Panc1 (cell line): ENCODE data around the gene SIL1. TPM values are rescaled to one million over a fixed set of nuclear protein-coding genes. Genes with fewer than 3 reads are reported as not detected.

Experiments
- ATAC-seq: fragments of 200-7000 bp; cut with Tn5 transposase; 2 replicates; pipeline ENCODE4 v1.9.1; 2020; ENCODE audit warnings: mild to moderate bottlenecking, moderate library complexity
- BruUV-seq: library from RNA; stranded (reverse); fragments of 400-500 nt; replicated peaks from 2 replicates; lab custom pipeline; 2021; lab: Mats Ljungman, UMichigan
- CTCF ChIA-PET: fragments of 300-600 bp; sonication (Branson Sonifier 250); formaldehyde crosslinking; loops from one replicate; lab custom pipeline; 2022; ENCODE audit warnings: antibody characterized with exemption; lab: Charles Lee
- POLR2A ChIA-PET: fragments of 300-600 bp; sonication (Branson Sonifier 250); formaldehyde crosslinking; loops from one replicate; lab custom pipeline; 2022; ENCODE audit warnings: antibody characterized with exemption; lab: Charles Lee
- DNase-seq: peaks from one replicate; pipeline ENCODE4 v3.0.0-alpha.2; 2010; ENCODE audit warnings: low read depth, low spot score
- H3K27ac ChIP-seq: 2 replicates; pipeline ENCODE4 v1.5.1; 2011; ENCODE audit warnings: mild to moderate bottlenecking, low read length, inconsistent platforms
- H3K27me3 ChIP-seq: fragments of 200-500 bp; sonication (Bioruptor generic); 2 replicates; pipeline ENCODE4 v1.6.0; 2014; ENCODE audit warnings: low read length, inconsistent platforms; ENCODE audit not compliant: control insufficient read depth, insufficient read depth
- H3K36me3 ChIP-seq: fragments of 200-500 bp; sonication (Bioruptor generic); 2 replicates; pipeline ENCODE4 v1.5.1; 2014; ENCODE audit warnings: inconsistent platforms, mild to moderate bottlenecking, low read length, moderate library complexity; ENCODE audit not compliant: control insufficient read depth, insufficient read depth
- H3K4me1 ChIP-seq: 2 replicates; pipeline ENCODE4 v1.5.1; 2011; ENCODE audit warnings: inconsistent platforms, mild to moderate bottlenecking, low read length, moderate library complexity; ENCODE audit not compliant: control insufficient read depth, insufficient read depth
- H3K4me3 ChIP-seq, 2 experiments: 2 replicates each; pipeline ENCODE4 v1.5.1; 2011 to 2012; ENCODE audit warnings: low read depth in 2 of 2, low read length in 2 of 2, mild to moderate bottlenecking in 2 of 2, inconsistent platforms in 1 of 2, moderate library complexity in 1 of 2
- H3K9me3 ChIP-seq: fragments of 200-500 bp; sonication (Bioruptor generic); 2 replicates; pipeline ENCODE4 v1.5.1; 2014; ENCODE audit warnings: low read depth, mild to moderate bottlenecking, inconsistent platforms, low read length, moderate library complexity; ENCODE audit not compliant: control insufficient read depth, insufficient read depth
- POLR2AphosphoS5 ChIP-seq: IDR thresholded peaks from 2 replicates; pipeline ENCODE4 v1.6.1; 2012; ENCODE audit warnings: mild to moderate bottlenecking, low read depth, low read length, moderate library complexity
- SIN3A ChIP-seq: IDR thresholded peaks from 2 replicates; pipeline ENCODE4 v1.6.1; 2012; ENCODE audit warnings: low read depth, mild to moderate bottlenecking, low read length, moderate library complexity, borderline replicate concordance; ENCODE audit not compliant: insufficient read depth
- TCF7L2 ChIP-seq: IDR thresholded peaks from 2 replicates; pipeline ENCODE4 v1.6.1; 2011; ENCODE audit warnings: mild to moderate bottlenecking, low read depth, low read length, inconsistent platforms
- in situ Hi-C: cut with HindIII; loops from 2 replicates; pipeline ENCODE4 v1.10.0; 2016; ENCODE audit warnings: low sequenced_read_pairs, low pct_unique_long_range_greater_than_20kb
- intact Hi-C: fragments of 100-400 bp; cut with micrococcal nuclease; formaldehyde crosslinking; loops from one replicate; pipeline ENCODE4 v1.10.0; 2022; ENCODE audit not compliant: unreplicated experiment
- total RNA-seq: library from RNA; stranded (reverse); gene quantifications from one replicate; pipeline ENCODE4 v1.2.1, GENCODE V29; 2021; ENCODE audit not compliant: unreplicated experiment
- TF ChIP-seq, protein P1 (sequence below), 2 experiments: IDR thresholded peaks; 2 replicates each; pipeline ENCODE4 v1.6.1; 2011 to 2012; ENCODE audit warnings: low read depth in 2 of 2, control low read depth in 1 of 2, low read length in 1 of 2, mild to moderate bottlenecking in 1 of 2, moderate library complexity in 1 of 2; ENCODE audit not compliant: insufficient read depth in 1 of 2
- TF ChIP-seq, protein P2 (sequence below): fragments of 450-650 bp; IDR thresholded peaks from 2 replicates; pipeline ENCODE4 v1.5.1; 2017; ENCODE audit warnings: mild to moderate bottlenecking

Gene SIL1
- total RNA-seq, 1 experiment from 2014 or later = 35.4 TPM

DNA sequence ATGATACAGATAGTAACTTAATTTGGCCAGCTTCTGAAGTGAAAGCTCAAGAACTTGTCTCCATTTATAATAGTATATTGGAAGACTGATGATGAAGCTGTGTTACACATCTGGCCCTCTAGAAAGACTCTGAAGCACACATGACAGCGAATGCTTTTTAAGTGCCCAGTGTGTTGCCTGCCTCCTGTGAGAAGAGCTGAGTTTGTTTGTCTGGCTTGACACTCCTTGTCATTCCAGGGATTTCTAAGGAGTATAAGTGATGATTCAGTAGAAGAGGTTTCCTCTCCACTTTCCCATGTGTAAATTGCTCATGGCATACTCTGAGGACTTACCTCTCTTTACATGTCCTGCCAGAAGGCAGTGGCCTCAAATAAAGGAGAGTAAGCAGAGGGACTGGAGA lies 292.6 kb downstream of the SIL1 start:
- peak; percentile 38; the same call in 1 of the 2 replicates for ATAC-seq
- no peak for DNase-seq
- CTCF ChIA-PET = no interaction called here
- TF ChIP-seq, protein P1, sequence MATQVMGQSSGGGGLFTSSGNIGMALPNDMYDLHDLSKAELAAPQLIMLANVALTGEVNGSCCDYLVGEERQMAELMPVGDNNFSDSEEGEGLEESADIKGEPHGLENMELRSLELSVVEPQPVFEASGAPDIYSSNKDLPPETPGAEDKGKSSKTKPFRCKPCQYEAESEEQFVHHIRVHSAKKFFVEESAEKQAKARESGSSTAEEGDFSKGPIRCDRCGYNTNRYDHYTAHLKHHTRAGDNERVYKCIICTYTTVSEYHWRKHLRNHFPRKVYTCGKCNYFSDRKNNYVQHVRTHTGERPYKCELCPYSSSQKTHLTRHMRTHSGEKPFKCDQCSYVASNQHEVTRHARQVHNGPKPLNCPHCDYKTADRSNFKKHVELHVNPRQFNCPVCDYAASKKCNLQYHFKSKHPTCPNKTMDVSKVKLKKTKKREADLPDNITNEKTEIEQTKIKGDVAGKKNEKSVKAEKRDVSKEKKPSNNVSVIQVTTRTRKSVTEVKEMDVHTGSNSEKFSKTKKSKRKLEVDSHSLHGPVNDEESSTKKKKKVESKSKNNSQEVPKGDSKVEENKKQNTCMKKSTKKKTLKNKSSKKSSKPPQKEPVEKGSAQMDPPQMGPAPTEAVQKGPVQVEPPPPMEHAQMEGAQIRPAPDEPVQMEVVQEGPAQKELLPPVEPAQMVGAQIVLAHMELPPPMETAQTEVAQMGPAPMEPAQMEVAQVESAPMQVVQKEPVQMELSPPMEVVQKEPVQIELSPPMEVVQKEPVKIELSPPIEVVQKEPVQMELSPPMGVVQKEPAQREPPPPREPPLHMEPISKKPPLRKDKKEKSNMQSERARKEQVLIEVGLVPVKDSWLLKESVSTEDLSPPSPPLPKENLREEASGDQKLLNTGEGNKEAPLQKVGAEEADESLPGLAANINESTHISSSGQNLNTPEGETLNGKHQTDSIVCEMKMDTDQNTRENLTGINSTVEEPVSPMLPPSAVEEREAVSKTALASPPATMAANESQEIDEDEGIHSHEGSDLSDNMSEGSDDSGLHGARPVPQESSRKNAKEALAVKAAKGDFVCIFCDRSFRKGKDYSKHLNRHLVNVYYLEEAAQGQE (IDR thresholded peaks at IDR 0.05; ENCODE audit: insufficient read depth in 1 of 2, low read depth in 2 of 2, low read length in 1 of 2) = no peak
- TF ChIP-seq, protein P2, sequence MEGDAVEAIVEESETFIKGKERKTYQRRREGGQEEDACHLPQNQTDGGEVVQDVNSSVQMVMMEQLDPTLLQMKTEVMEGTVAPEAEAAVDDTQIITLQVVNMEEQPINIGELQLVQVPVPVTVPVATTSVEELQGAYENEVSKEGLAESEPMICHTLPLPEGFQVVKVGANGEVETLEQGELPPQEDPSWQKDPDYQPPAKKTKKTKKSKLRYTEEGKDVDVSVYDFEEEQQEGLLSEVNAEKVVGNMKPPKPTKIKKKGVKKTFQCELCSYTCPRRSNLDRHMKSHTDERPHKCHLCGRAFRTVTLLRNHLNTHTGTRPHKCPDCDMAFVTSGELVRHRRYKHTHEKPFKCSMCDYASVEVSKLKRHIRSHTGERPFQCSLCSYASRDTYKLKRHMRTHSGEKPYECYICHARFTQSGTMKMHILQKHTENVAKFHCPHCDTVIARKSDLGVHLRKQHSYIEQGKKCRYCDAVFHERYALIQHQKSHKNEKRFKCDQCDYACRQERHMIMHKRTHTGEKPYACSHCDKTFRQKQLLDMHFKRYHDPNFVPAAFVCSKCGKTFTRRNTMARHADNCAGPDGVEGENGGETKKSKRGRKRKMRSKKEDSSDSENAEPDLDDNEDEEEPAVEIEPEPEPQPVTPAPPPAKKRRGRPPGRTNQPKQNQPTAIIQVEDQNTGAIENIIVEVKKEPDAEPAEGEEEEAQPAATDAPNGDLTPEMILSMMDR = no peak
- TF ChIP-seq TCF7L2 (no peak), SIN3A (no peak), POLR2AphosphoS5 (no peak)
- H3K27me3 ChIP-seq = no peaks in the 10 kb centered on the region
- intact Hi-C loops (no loop called here), in situ Hi-C loops (no loop called here)
- no peaks in the 10 kb centered on the region for H3K4me1 ChIP-seq
- peaks cover 2% of the 10 kb centered on the region; the same call in 1 of the 2 replicates for H3K36me3 ChIP-seq
- H3K9me3 ChIP-seq = no peaks in the 10 kb centered on the region
- H3K27ac ChIP-seq = no peak overlapping the region
- H3K4me3 ChIP-seq = no peak overlapping the region
- no TSS peak for BruUV-seq
- POLR2A ChIA-PET = no interaction called here

DNA sequence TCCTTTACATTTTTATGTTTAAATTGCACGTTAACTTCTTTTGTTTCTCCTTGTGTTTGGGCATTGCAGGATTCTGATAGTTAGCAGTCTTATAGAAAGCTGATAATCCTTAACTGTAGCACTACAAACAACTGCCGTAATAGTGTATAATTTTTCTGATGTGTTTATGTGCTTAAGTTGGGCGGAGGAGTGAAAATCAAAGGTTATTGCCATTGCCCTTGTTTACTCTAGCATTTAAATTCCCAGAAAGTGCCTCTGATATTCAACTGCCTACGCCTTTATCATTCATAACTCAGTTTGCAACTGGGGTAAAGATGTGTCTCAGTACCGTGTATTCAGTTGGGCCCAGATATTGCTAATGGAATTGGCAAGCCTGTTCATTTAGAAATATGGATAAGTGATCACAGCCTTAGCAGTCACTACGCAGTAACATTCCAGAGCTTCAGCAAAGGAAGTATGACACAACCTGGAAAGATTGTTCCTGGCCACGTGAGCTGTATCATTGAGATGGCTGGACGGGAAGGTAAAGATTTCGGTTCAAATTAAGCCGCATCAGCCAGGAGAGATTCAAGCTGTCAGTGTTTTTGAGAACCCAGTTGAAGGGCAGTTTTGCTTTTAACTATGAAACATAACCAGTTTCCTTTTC lies 294.9 kb downstream of the SIL1 start:
- Histone ChIP-seq H3K4me3 (no peak overlapping the region), H3K36me3 (peaks cover 2% of the 10 kb centered on the region; the same call in 1 of the 2 replicates), H3K27ac (no peak overlapping the region), H3K4me1 (no peaks in the 10 kb centered on the region), H3K27me3 (no peaks in the 10 kb centered on the region), H3K9me3 (no peaks in the 10 kb centered on the region)
- TF ChIP-seq TCF7L2 = no peak
- TF ChIP-seq, protein P1 (IDR thresholded peaks at IDR 0.05; ENCODE audit: insufficient read depth in 1 of 2, low read depth in 2 of 2, low read length in 1 of 2) = no peak
- TF ChIP-seq SIN3A = no peak
- TF ChIP-seq, protein P2 = no peak
- TF ChIP-seq POLR2AphosphoS5 = no peak
- CTCF ChIA-PET = no interaction called here
- POLR2A ChIA-PET = interaction anchor here (0.7 kb wide), 1 partner anchor 124 kb away, joined by 4 read pairs; no protein-coding TSS in a partner anchor
- no TSS peak for BruUV-seq
- ATAC-seq = no peak
- intact Hi-C loops = no loop called here
- in situ Hi-C loops = no loop called here
- DNase-seq = peak; percentile 20
